Neuronal stem cell (in vitro differentiated cells): ENCODE data around the gene TRIP13.

Experiments used
- DNase-seq: peaks from one replicate; pipeline ENCODE4 v3.0.0-alpha.2; 2013; ENCODE audit warnings: low spot score
- H2AFZ ChIP-seq: one replicate; pipeline ENCODE4 v1.6.1; 2013; ENCODE audit warnings: mild to moderate bottlenecking, low read length, inconsistent platforms
- H2AK5ac ChIP-seq: 2 replicates; pipeline ENCODE4 v1.6.1; 2013; ENCODE audit warnings: low read depth, mild to moderate bottlenecking, inconsistent platforms, low read length, moderate library complexity, mixed read lengths
- H2BK120ac ChIP-seq: 2 replicates; pipeline ENCODE4 v1.6.1; 2013; ENCODE audit warnings: low read depth, mild to moderate bottlenecking, inconsistent platforms, low read length, moderate library complexity, mixed read lengths
- H2BK12ac ChIP-seq: one replicate; pipeline ENCODE4 v1.6.1; 2013; ENCODE audit warnings: low read length, inconsistent platforms
- H2BK15ac ChIP-seq: 2 replicates; pipeline ENCODE4 v1.6.1; 2013; ENCODE audit warnings: mild to moderate bottlenecking, low read length, inconsistent platforms, mixed read lengths
- H2BK5ac ChIP-seq: one replicate; pipeline ENCODE4 v1.6.1; 2013; ENCODE audit warnings: inconsistent platforms, mild to moderate bottlenecking, low read length, moderate library complexity
- H3K14ac ChIP-seq: one replicate; pipeline ENCODE4 v1.6.1; 2013; ENCODE audit warnings: low read length, inconsistent platforms
- H3K18ac ChIP-seq: 2 replicates; pipeline ENCODE4 v1.6.1; 2013; ENCODE audit warnings: low read length, inconsistent platforms
- H3K23ac ChIP-seq: 2 replicates; pipeline ENCODE4 v1.6.1; 2013; ENCODE audit warnings: low read depth, mild to moderate bottlenecking, mixed read lengths, low read length, inconsistent platforms; ENCODE audit not compliant: poor library complexity
- H3K27ac ChIP-seq: replicated peaks from 3 replicates; pipeline ENCODE4 v1.5.1; 2013; ENCODE audit warnings: low read length, inconsistent platforms
- H3K27me3 ChIP-seq, 3 experiments: 2 replicates each; pipeline ENCODE4 v1.6.1; 2013; ENCODE audit warnings: low read length in 3 of 3, mild to moderate bottlenecking in 2 of 3, inconsistent platforms in 1 of 3, low read depth in 1 of 3, mixed read lengths in 1 of 3, moderate library complexity in 1 of 3; ENCODE audit not compliant: control insufficient read depth in 3 of 3, insufficient read depth in 3 of 3
- H3K36me3 ChIP-seq, 2 donors: replicated peaks in 1 of 2; 2 replicates each; pipeline ENCODE4 v1.6.1; 2013; ENCODE audit warnings: low read length in 2 of 2; ENCODE audit not compliant: control insufficient read depth in 2 of 2, insufficient read depth in 2 of 2
- H3K4ac ChIP-seq: 2 replicates; pipeline ENCODE4 v1.6.1; 2013; ENCODE audit warnings: inconsistent platforms, mild to moderate bottlenecking, low read length, moderate library complexity
- H3K4me1 ChIP-seq, 2 donors: 1 replicate in 1 of 2; 2 replicates in 1 of 2; pipeline ENCODE4 v1.6.1; 2013; ENCODE audit warnings: low read length in 2 of 2, low read depth in 1 of 2; ENCODE audit not compliant: control insufficient read depth in 2 of 2, insufficient read depth in 1 of 2
- H3K4me2 ChIP-seq: one replicate; pipeline ENCODE4 v1.6.1; 2013; ENCODE audit warnings: mild to moderate bottlenecking, low read length, inconsistent platforms; ENCODE audit not compliant: insufficient read depth, poor library complexity, severe bottlenecking
- H3K4me3 ChIP-seq, 2 donors: 2 replicates each; pipeline ENCODE4 v1.5.1; 2013; ENCODE audit warnings: low read length in 2 of 2, mild to moderate bottlenecking in 2 of 2, inconsistent platforms in 1 of 2, moderate library complexity in 1 of 2
- H3K79me1 ChIP-seq: one replicate; pipeline ENCODE4 v1.6.1; 2013; ENCODE audit warnings: low read depth, mild to moderate bottlenecking, inconsistent platforms, low read length, moderate library complexity
- H3K9ac ChIP-seq: one replicate; pipeline ENCODE4 v1.6.1; 2013; ENCODE audit warnings: mild to moderate bottlenecking, low read depth, low read length, inconsistent platforms; ENCODE audit not compliant: poor library complexity
- H3K9me3 ChIP-seq, 2 donors: replicated peaks in 1 of 2; 2 replicates each; pipeline versions ENCODE3 to v1.6.1; 2013; ENCODE audit warnings: low read length in 2 of 2, mild to moderate bottlenecking in 2 of 2, inconsistent platforms in 1 of 2, low read depth in 1 of 2, mixed read lengths in 1 of 2, moderate library complexity in 1 of 2; ENCODE audit not compliant: control insufficient read depth in 2 of 2, insufficient read depth in 1 of 2
- H4K8ac ChIP-seq: one replicate; pipeline ENCODE4 v1.6.1; 2013; ENCODE audit warnings: low read depth, mild to moderate bottlenecking, inconsistent platforms, low read length, moderate library complexity
- H4K91ac ChIP-seq: one replicate; pipeline ENCODE4 v1.6.1; 2013; ENCODE audit warnings: low read length, low read depth, mild to moderate bottlenecking, inconsistent platforms; ENCODE audit not compliant: poor library complexity
- WGBS, 2 donors: extraction: QIAGEN DNeasy Blood & Tissue Kit; methylation state at CpG; one replicate each; pipeline ENCODE4 v1.1.7; 2013; ENCODE audit warnings: missing lambda C conversion rate in 2 of 2, mixed read lengths in 1 of 2; ENCODE audit not compliant: insufficient read length in 2 of 2, insufficient replicate concordance in 1 of 2; ENCODE audit errors: extremely low coverage in 2 of 2; 5-methylcytosine and 5-hydroxymethylcytosine counted together

TRIP13 gene

DNA sequence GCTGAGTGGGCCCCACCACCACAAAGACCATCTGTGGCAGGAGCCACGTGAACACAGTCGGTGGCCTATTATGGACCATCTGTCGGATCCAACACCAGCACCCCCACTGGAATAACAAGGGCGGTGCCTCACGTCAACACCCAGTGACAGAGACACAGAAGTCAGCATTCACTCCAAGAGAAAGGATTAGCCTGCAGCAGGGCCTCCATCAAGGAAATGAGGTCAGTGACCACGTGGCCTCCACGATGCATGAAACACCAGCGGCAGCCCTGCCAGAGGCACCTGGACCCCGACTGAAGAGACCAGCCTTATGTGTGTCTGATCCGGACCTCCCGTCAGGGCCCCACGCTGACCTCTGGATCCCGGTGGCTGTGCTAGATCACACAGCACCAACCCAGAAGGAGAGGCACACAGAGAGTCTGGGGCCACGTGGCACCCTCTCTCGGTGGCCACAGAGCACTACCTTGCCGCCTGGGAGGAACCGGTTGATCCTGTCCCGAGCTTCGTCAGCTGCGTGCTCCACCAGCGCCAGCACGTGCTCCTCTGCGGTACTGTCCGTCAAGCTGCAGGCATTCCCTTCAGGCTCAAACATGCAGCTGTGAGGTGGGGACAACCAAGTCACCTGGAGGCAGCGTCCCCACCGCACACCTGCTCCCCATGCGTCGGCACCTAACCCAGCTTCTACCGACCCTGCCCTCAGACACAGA is 9.1 kb upstream of the TRIP13 start:
- Histone ChIP-seq H2BK5ac (no peak overlapping the region), H3K23ac (no peak overlapping the region), H3K18ac (no peak overlapping the region), H3K14ac (no peak overlapping the region), H3K79me1 (peaks cover 17% of the 10 kb centered on the region), H2BK15ac (no peak overlapping the region), H2AFZ (no peak overlapping the region), H3K9ac (no peak overlapping the region), H3K4me3 (no peak overlapping the region), H2BK120ac (no peak overlapping the region), H3K4me1 (no peaks in the 10 kb centered on the region), H3K4me2 (no peak overlapping the region), H2AK5ac (no peak overlapping the region), H2BK12ac (no peak overlapping the region), H4K8ac (no peak overlapping the region), H3K27ac (no peak overlapping the region), H3K27me3 (no peaks in the 10 kb centered on the region), H3K9me3 (peaks cover 7 to 9% of the 10 kb centered on the region in 2 donors), H3K4ac (no peak overlapping the region), H3K36me3 (peaks cover 71 to 82% of the 10 kb centered on the region in 2 donors), H4K91ac (no peak overlapping the region)
- no CpG with 5 or more reads among the region's 29 CpGs for WGBS, 2 donors
- DNase-seq, result no peak

DNA sequence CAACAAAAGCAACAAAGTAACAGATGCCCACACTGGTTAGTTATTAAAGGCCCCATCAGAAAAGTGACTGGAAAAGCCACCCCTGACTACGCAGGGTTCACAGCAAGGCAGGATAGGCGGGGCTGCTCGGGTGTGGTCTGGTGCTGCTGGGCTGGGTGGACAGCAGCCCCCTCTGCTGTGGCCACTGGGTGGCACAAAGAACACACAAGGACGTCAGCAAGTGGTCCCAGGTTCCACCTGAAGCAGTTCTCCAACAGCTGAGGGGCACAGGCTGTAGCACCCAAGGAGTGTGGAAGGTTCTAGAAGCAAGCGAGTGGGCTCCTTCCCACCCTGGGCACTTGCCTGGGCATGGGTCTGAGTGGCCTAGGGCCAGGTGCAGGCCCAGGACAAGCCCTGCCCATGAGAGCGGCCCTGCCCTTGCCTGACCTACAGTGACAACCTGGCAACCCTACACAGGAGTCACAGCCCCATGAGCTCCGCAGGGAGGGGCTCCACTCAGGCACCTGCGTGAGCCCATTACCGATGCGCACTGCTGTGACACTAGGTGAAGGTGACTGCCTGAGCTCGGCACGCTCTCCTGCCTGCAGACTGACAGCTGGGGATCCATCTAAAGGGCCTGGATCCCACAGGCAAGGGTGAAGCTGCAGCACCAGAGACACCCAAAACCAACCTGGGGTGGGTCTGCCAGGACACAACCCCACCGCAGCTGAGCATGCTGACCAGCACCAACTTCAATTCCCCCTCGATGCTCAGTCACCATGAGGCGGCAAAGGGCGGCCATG is 8.1 kb upstream of the TRIP13 start:
- no peak overlapping the region for H2BK120ac ChIP-seq
- no peak overlapping the region for H3K18ac ChIP-seq
- H4K91ac ChIP-seq, result no peak overlapping the region
- peak overlapping the region; percentile 63 for H2BK12ac ChIP-seq
- peak overlapping the region; percentile 35 for H3K9ac ChIP-seq
- H2BK15ac ChIP-seq, result no peak overlapping the region
- H3K27me3 ChIP-seq, result no peaks in the 10 kb centered on the region
- H3K9me3 ChIP-seq, result peaks cover 7 to 9% of the 10 kb centered on the region in 2 donors
- H3K27ac ChIP-seq, result no peak overlapping the region
- H4K8ac ChIP-seq, result no peak overlapping the region
- no peak overlapping the region for H2AK5ac ChIP-seq
- no peak overlapping the region for H3K4me3 ChIP-seq
- DNase-seq, result no peak
- no peak overlapping the region for H2AFZ ChIP-seq
- no peaks in the 10 kb centered on the region for H3K4me1 ChIP-seq
- H3K36me3 ChIP-seq, result peaks cover 77 to 91% of the 10 kb centered on the region in 2 donors
- no peak overlapping the region for H3K14ac ChIP-seq
- no peak overlapping the region for H2BK5ac ChIP-seq
- H3K79me1 ChIP-seq, result peaks cover 17% of the 10 kb centered on the region
- peak overlapping the region; percentile 21 for H3K23ac ChIP-seq
- no CpG with 5 or more reads among the region's 16 CpGs for WGBS, 2 donors
- H3K4me2 ChIP-seq, result no peak overlapping the region
- no peak overlapping the region for H3K4ac ChIP-seq

DNA sequence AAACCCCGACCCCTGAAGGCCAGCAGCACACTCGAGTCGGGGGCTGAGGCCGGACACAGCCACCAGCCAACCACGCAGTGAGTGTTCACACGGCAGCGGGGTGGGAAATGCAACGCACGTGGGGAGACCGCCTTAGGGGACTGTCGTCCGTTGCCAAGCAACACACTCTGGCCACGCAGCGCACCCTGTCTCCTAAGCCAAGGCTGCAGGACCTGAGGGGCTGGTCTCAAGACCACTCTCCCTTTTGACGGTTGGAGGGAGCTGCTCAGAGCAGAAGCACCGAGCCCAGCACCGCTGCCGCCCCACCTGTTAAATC is 7.6 kb upstream of the TRIP13 start:
- H2BK120ac ChIP-seq, result no peak overlapping the region
- WGBS, 2 donors, result no CpG with 5 or more reads among the region's 18 CpGs

DNA sequence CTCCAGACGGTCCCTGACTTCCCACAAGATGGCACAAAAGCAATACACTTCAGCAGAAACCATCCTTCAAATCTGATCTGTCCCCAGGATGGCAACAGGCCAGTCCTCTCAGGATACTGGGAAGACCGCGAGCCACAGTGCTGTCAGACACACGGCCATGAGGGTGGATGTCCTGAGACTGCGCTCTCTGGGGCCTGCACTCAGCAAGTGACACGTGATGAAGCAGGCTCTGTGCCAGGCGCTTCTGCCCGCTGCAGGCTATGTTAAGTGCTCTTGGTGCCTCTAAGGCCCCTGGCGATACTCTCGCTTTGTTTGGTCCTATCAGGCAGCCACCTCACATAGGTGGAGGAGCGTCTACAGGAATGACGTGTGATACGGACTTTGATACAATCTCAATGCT is 7.2 kb upstream of the TRIP13 start:
- peaks cover 7 to 9% of the 10 kb centered on the region in 2 donors for H3K9me3 ChIP-seq

More for the DNA sequence above, 7.6 kb upstream of the TRIP13 start:
- no peak overlapping the region for H4K8ac ChIP-seq
- peaks cover 17% of the 10 kb centered on the region for H3K79me1 ChIP-seq
- H3K27ac ChIP-seq, result no peak overlapping the region
- no peak overlapping the region for H3K23ac ChIP-seq
- H3K14ac ChIP-seq, result no peak overlapping the region
- H3K36me3 ChIP-seq, result peaks cover 81 to 97% of the 10 kb centered on the region in 2 donors
- H2BK12ac ChIP-seq, result peak overlapping the region; percentile 63
- no peak overlapping the region for H3K4me3 ChIP-seq
- H3K4me2 ChIP-seq, result no peak overlapping the region
- H2AFZ ChIP-seq, result no peak overlapping the region
- H3K9me3 ChIP-seq, result peaks cover 7 to 9% of the 10 kb centered on the region in 2 donors
- H3K4me1 ChIP-seq, result no peaks in the 10 kb centered on the region
- H2BK15ac ChIP-seq, result no peak overlapping the region
- no peak overlapping the region for H2BK5ac ChIP-seq
- H3K9ac ChIP-seq, result no peak overlapping the region
- DNase-seq, result no peak
- H3K4ac ChIP-seq, result no peak overlapping the region
- H3K27me3 ChIP-seq, result no peaks in the 10 kb centered on the region
- H3K18ac ChIP-seq, result no peak overlapping the region
- no peak overlapping the region for H2AK5ac ChIP-seq
- no peak overlapping the region for H4K91ac ChIP-seq

More for the DNA sequence above, 7.2 kb upstream of the TRIP13 start:
- H4K91ac ChIP-seq, result no peak overlapping the region
- DNase-seq, result no peak
- H2AK5ac ChIP-seq, result no peak overlapping the region
- no peaks in the 10 kb centered on the region for H3K4me1 ChIP-seq
- H3K14ac ChIP-seq, result no peak overlapping the region
- H3K18ac ChIP-seq, result no peak overlapping the region
- no peak overlapping the region for H2BK12ac ChIP-seq
- H3K23ac ChIP-seq, result no peak overlapping the region
- H2BK5ac ChIP-seq, result no peak overlapping the region
- no peaks in the 10 kb centered on the region for H3K27me3 ChIP-seq
- H3K4ac ChIP-seq, result no peak overlapping the region
- no peak overlapping the region for H2AFZ ChIP-seq
- no CpG with 5 or more reads among the region's 13 CpGs for WGBS, 2 donors
- H3K36me3 ChIP-seq, result peaks cover 85 to 100% of the 10 kb centered on the region in 2 donors
- H3K9ac ChIP-seq, result no peak overlapping the region
- no peak overlapping the region for H2BK15ac ChIP-seq
- H4K8ac ChIP-seq, result no peak overlapping the region
- H3K4me2 ChIP-seq, result no peak overlapping the region
- H3K4me3 ChIP-seq, result no peak overlapping the region
- H3K27ac ChIP-seq, result no peak overlapping the region
- H2BK120ac ChIP-seq, result no peak overlapping the region
- H3K79me1 ChIP-seq, result peaks cover 17% of the 10 kb centered on the region
